GM18520 (cell line): ENCODE measurements around the gene UBD.

Experiments
- ATAC-seq: cut with Tn5 transposase; IDR thresholded peaks from one replicate; pipeline ENCODE4 v1.9.1; 2021; ENCODE audit not compliant: unreplicated experiment

The UBD gene

DNA sequence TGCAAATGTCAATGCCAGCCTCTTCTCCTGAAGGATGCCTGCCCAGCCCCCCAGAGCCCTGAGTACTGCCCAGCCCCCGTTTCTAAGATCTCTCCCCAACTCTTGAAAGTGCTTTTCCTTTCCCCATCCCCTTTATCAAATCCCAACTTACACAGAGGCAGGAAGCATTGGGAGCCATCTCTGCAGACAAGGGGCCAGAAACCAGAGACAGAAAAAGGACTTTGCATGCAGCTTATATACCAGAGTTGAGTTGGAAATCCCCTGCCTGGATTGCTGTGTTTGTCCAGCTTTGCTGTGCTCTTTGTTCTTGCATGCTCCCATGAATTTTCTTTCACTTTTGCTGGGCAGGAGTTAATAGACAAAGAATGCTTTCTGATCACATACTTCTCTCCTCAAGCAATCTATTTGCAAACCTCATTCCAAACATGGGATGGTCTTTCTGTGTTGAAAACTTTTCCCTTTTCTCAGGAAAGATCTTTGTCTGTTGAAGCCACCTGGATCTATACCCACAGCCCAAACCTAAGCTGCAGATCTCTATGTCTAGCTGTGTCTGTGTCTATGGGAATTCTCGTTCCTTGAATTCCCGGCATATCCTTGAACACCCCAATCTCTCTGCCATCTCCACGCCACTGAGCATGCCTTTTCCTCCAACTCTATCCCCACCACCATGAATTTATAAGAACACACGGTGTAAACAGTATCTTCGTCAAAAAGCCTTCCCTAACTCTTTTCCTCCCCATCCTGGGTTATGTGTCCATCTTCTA lies at the start of gene UBD:
Gene UBD (minus strand): TSS at position 209 of the 764 bp plus-strand sequence. CDS start 31 bp downstream, at position 178.
- no peak for ATAC-seq

DNA sequence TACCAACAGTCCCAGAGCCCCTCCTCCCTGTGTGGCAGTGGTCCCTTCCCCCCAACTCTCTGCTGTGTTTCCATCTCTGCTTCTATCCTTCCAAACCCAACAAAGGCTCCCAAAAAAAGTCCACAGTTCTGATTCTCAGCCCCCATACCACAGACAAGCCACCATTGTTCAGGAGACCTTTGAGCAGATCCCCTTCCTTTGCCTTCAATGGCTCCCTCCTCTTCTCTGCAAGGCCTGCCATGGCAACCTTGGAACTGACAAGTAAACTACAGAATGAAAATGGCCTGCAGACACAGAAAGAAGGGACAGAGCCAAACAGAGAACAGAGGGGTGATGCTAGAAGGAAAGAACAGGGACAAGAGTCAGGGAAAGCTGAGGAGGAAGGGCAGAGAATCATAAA lies 48.6 kb upstream of the UBD start:
- ATAC-seq = no peak

DNA sequence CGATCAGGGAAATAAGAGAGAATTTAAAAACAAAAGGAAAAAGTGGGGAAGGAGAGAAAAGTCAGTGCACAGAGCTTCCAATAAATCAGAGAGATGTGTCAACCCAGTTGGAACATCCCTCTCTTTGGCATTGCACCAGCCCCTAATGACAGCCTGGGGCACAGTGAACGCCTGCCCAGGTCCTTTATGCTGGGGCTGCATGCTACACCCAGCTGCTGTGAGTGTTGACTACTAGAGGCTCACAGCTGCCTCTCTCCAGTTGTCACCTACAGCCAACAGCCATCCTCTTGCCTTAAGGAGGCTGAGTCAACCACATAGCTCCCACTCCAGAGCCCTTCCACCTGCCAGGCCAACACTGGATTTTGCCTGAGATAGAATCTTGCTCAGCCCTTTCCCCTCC lies 44.4 kb upstream of the UBD start:
- no peak for ATAC-seq

DNA sequence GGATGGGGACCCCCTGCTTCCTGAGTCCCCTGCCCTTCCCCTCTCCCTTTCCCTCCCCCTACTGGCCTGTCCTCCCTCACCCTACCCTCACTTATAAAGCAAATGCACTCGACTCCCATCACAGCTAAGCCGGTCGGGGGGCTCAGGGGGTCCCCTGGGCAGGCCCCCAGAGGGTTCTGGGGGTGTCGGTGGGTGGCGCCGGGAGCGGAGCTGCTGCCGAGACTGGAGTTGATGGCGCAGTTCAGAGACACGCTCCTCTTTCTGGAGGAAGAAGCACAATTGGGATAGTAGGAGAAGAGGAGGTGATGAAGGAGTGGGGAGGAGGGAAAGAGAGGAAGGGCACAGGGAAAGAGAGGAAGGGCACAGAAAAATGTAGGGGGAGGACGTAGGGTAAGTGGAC lies 43.9 kb upstream of the UBD start:
- ATAC-seq = no peak

DNA sequence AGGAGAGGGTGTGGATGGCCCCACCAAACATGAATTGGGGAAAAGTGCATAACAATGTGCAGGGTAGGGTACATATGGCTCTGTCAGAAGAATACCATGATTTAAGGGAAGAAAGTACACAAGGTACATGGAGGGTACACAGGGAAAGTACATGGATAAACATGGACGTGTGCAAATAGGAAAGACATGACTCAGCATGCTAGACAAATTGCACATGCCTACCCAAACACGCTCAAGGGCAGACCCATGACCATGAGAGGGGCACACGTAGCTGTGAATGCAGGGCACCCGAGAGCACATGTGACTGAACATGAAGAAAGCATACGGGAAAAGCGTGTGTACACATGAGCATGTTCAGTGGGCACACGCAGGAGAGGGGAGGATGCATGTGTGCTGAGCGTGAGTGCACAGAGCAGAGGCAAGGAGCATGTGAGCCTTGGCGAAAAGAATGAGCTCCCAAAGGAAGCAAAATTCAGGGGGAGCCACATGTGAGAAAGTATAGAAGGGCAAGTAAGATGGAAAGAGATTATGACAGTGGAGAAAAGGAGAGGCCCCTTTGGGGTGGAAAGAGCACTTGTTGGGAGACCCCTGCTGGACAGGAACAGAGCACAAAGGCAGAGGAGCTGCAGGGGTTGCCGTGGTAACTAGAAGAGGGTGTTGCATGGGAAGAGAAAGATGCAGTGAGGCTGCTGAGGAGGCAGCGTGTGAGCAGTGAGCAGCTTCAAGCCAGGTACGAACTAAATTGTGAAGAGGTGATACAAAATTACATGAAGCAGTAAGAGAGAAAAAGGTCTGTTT lies 43.2 kb upstream of the UBD start:
- no peak for ATAC-seq

DNA sequence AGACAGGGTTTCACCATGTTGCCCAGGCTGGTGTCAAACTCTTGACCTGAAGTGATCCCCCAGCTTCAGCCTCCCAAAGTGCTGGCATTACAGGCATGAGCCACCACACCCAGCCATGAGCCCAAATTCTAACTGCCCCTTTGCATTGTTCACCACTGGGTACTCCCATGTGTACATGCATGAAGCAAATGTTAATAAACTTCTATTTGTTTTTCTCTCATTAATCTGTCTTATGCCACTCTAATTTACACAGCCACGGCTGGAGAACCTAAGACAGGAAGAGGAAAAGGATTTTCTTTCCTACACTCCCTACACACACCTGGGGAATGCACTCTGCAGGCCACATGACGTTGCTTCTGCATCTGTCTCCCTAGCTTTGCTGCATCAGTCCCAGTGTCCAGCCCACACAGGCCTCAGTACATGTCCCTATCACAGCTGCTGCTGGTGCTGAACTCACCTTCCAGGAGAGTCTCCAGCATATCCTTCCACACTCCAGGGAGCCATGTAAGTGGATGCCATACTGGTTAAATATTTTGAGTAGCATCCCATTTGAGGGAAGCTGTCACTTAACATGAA lies 38.7 kb upstream of the UBD start:
- ATAC-seq = no peak

DNA sequence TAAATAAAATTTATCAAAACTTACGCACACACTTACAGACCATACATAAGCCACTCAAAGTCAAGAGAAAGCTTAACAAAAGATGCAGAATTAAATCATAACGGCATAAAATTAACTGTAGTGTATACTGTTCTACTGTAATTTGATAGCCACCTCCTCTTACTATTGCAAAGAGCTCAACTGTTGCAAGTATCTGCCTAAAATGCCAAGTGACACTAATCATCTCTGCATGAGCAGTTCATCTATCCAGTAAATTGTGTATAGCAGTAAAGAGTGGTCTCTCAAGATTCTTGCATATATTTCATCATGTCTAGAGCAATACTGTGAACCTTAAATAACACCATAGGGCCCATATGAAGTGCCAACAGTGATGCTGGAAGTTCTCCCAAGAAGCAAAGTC lies 37.7 kb upstream of the UBD start:
- no peak for ATAC-seq

DNA sequence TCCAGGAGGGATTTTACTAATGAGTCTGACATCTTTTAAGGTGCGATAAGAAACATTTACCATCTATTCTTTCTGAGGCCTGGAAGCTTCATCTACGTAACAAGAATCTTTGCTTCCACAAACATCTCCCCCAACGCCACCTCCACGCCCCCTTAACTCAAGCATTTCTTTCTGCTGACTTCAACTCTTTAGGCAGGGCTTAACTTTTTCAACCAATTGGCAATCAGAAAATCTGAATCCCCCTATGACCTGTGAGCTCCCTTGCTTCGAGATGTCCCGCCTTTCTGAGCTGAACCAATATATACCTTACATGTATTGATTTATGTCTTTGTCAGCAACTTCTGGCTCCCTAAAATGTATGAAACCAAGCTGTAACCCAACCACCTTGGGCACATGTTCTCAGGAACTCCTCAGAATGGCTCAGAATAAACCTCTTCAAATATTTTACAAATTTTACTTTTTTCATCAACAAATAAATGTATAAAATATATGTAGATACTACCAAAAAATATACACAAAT lies 36.9 kb upstream of the UBD start:
- ATAC-seq = no peak

DNA sequence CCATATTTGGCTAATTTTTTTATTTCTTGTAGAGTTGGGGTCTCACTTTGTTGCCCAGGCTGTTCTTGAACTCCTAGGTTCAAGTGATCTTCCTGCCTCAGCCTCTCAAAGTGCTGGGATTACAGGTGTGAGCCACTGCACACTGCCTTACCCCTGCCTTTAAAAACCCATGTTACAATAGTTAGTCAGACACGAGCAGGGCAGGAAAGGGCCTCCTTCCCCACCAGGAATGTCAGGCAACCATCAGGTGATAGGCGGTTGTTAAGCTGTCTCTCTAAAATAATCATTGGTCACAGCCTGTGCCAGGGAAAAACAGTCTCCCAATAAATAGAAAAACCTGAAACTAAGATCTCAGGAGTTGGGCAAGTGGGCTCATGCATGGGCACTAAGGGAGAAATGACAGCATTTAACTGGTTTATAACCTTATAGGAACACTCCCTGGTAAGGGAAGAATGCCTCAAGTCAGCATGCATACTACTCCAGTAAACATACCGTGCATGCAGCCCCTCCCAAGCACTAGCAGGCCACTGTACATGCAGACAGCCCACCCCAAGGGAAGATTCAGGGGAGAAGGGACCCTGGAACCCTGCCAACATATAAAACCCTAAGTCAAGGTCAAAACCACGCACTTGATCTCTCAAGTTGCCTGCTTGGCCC lies 33.8 kb upstream of the UBD start:
- ATAC-seq = no peak

DNA sequence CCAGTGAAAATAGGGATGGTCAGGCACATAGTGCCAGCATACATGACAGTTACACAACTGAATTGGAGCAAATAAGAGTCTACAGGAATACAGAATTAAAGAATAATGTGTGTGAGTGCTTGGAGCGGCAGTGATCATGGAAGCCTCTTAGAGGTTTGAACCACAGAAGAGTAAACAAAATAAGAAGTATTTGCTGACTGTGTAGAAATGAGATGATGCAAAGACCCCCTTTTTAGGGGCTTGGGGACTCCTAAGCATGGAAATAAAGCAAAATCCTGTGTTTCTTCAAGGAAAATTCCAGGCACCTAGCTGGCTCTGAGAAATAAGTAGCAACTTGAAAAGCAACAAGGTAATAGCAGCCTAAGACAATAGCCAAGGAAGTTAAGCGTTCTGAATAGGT lies 32.1 kb upstream of the UBD start:
- no peak for ATAC-seq

DNA sequence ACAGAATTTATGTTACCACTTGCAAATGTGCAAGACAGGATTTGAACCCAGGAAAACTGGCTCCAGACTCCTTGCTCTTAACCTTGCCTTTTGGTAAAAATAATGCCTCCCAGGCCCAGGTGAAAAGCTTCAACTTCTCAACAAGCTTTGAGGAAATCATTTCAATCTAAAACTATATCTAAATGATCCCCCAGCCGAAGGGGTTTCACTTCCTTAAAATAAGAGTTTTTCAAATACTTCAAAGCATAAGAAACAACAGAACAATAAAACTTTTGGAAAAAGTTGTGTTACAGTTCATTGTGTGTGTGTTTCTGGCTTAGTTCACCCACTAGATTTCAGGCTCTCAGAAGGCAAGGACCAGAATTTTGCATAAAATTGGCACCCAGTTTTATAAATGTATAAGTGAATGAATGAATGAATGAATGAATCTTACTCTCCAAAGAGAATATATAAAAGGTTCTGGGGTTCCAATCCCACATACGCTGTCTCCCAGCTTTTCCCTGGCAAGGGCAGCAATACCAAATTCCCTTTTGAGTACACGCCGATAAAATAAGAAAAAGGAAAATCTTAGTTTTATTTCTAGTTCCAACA lies 30.8 kb upstream of the UBD start:
- ATAC-seq = no peak

DNA sequence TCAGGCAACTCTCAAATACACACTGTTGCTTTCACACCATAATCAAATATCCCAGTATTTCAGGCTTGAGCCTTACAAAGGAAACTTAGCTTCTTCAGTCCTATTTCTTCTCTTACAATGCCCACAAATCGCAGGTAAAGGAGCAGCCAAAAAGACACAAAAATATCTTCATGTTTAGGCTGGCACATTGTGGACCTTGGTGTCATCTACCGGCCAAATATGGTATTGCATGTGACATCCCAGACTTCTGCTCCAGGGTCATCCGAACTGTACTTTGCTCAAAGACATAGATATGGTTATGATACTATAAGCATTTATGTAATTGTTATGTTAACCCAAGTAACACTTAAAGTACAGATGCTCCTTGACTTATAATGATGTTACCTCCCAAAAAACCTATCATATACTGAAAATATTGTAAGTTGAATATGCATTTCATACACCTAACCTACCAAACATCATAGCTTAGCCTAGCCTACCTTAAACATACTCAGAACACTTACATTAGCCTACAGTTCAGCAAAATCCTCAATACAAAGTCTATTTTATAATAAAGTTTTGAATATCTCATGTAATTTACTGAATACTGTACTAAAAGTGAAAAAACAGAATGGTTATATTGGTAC lies 30.0 kb upstream of the UBD start:
- ATAC-seq = no peak

DNA sequence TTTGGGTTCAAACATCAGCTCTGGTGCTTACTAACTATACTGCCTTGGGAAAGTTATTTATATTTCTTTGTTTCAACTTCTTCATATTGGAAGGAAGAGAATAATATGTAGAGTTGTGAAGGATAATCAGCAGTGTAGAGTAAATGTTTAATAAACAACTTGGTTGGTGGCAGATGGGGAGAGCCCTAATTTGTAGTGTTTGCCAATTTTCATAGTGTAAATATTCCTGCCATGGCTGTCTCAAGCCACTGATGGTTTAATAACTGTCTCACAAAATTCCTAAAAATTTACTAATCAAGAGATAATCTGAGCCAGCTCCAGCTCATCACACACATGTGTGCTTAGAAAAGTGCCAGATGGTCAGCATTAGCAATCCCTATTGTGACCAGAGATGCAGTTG lies 25.3 kb upstream of the UBD start, which contains the start of gene OR2H2:
Gene OR2H2 (plus strand): TSS at position 301 of the 400 bp plus-strand sequence. CDS start 2,824 bp downstream, outside the sequence.
- no peak for ATAC-seq

DNA sequence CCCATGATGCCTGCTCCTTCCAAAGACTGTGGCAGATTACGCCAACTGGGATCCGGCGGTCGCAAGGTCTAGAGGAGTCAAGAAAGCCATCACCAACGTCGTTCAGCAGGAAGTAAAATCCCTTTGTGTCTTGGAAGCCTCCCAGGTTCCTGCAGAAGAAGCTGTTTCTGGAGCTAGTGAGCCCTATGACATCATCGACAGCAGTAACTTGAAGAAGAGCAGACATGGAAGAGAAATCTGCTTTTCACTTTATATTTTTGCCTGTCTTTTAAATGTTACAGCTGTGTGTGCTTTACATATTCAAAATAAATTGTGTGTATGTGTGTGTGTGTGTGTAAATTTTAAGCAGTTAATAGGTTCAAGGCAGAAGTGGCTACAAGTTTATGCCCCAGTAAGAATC lies 18.0 kb upstream of the UBD start:
- no peak for ATAC-seq

DNA sequence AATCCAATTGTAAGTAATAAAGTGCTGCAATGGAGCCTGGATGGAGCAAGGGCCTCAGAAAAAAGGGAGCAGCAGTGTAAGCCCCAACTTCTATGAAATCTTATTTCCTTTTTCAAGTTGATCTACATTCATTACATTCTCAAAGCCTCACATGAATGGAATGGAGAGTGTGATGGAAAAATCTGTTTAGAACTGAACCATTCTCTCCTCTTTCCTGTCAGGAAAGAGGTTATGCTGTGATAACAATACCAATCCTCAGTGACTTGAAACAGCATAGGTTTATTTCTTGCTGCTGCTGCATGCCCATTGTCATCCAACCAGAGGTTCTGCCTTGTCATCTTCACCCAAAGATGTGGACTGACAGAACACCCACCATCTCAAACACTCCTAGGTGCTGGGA lies 16.5 kb upstream of the UBD start:
- ATAC-seq = no peak

DNA sequence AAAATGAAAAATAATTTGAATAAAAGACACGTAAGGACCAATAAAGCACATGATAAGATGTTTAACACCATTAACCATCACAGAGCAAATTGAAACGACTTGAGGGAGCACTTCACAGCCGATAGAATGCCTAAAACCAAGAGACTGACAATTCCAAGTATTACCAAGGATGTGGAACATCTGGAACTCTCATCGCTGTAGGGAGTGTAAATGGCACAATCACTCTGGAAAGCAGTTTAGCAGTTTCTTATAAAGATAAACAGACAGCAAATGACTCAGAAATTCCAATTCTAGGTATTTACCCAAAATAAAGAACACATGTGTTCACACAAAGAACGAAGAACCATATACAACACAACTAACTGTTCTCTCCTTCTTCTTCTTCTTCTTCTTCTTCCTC lies 8.5 kb upstream of the UBD start:
- ATAC-seq = no peak

DNA sequence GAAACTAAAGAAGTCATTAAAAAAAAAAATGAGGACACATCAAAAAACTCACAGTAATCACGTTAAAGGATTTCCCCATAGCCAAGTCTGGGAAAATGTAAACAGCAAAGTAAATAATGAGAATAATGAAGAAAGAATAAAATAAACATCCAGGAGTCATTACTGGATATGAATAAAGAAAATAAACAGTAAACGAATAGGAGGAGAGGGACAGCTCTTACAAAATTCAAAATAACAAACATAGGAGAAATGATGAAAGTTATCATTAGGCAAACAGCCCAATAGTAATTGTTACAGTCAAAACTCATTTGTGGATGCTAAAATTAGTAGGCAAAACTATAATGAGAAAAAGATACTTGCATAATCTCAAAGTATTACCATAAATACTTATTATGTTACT lies 8.0 kb upstream of the UBD start:
- ATAC-seq = no peak

DNA sequence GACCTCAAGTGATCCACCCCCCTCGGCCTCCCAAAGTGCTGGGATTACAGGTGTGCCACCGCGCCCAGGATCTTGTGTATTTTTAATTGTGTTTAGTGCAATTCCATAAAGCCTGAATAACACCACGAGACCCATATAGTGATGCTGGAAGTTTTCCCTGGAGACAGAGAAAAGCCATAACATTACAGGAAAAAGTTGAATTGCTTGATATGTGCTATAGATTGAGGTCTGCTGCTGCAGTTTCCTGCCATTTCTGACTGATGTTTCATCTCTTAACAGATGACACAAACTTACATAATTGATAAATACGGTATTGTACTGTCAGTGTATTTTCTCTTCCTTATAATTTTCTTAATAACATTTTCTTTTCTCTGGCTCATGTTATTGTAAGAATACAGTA lies 7.3 kb upstream of the UBD start:
- no peak for ATAC-seq

DNA sequence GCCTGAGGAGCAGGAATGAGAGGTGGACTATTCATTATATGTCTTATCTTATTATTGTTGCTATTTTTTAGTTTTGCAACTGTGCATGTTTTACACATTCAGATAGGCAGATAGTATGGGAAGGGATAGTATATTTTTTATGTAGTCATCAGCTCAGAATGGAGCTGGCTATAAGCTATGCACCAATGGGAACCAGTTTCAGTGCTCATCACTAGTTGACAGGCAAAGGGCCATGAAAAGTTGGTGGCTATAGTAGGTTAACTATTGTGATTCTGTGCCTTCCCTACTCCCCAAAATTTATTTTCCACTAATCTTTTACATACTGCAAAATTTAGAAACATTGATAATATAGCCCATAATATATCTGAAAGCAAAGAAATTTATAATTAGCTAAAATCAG lies 5.3 kb upstream of the UBD start:
- no peak for ATAC-seq

DNA sequence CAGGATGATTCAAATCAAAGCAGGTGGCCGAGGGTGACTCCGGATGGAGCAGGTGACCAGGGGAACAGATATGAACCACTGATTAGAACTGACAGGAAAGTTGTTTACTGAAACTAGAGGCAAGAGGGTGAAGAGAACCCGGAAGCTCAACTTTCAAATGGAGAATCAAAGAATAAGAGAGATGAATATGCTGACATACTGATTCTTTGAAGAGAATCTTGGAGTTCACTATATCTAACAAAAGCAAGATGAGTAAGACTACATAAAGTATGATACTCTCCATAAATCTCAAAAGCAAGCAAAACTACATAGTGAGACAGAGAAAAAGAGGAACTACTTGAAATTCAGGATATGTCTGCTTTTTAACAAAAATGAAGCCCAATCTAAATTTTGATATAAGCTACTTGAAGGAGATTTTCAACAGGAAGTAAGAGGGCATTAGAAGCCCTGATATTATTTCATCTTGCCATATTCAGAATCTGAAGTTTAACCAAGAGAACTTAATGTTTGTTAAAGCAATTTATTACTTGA lies 4.0 kb upstream of the UBD start:
- no peak for ATAC-seq
